ENCODE measurements around the gene BACH2.

BACH2 gene

DNA sequence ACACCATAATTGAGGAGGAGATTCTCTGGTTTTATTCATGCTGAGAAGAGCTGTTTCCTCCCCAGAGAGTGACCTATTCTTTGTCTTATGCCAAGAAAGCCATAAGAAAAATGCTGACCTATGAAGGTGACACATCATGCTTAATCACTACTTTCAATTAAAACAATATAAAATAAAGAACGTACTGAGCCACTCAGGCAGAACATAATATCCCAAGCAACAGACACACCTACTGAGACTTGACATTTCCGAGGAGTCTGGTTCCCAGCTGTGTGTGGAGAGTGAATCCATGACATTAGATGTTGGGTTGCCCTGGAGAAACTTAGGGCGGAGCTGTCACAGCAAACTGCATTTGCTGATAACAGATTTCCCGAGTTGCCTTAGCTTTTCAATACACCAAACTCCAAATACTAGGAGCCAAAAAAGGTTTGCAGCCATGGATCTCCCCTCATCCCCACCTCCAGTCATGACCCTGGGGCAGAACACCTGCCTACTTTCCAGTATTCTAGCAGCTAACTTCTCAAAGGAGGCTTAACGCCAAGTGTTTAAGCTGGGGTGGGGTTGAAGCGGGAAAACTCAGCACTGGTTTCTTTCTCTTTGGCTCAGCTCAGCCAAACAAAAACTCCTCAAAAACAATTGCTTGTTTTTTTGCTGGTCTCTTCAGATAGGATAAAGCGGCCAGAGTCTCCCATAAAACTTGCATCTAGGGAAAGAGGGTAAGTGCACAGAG is 92.2 kb downstream of the BACH2 start:
- no peak for DNase-seq

DNA sequence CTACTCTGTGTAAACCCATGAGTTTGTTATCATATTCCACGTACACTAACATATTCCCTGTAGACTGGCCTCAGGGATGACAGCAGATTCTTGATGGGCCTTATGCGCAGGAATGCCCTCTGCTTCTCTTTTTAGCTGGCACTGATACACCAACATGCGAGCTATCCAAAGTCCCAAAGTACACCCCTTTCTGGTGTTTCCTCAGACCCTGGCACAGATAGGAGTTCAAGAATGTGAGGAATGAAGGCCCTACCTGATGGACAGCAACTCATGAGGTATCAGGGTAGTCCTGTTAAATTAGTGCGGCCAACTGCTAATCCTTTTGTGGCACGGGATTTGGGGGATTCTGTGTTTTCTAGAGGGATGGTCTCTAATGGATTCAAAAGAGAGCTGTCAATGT is 93.0 kb downstream of the BACH2 start:
- no peak for DNase-seq

DNA sequence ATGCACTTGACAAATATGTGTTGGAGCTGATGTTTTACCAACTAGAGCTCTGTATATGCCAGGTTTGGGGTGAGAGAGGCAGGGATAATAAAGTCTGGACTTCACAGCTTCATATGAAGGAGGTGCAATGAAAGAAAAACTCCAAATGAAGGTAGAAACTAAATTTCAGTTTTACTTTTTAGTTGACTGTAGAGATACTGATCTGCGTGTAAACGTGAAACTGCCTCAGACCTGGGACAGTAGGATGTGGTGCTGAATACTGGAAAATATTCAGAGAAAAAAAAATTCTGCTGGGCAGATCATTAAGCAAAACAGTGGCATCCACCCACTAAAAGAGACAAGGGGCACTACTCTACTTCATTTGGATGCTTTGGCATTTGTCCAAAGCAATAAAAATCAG is 94.5 kb downstream of the BACH2 start:
- no peak for DNase-seq

DNA sequence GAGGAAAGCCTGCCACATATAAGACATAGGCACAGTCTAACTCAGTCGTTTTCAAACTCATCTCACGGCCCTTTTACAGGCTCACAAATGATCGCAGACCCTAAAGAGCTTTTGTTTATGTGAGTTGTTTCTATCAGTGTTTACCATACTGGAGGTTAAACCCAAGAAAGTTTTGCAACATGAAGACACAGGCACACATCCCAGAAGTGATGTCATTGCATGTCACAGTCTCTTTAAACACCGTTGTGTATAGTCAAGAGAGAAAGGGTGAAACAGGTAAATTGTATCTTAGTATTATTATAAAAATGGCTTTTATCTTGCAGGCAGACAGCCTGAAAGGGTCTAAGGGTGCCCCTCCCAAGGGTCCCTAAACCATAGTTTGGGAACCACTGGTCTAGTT is 96.7 kb downstream of the BACH2 start:
- DNase-seq, result no peak

DNA sequence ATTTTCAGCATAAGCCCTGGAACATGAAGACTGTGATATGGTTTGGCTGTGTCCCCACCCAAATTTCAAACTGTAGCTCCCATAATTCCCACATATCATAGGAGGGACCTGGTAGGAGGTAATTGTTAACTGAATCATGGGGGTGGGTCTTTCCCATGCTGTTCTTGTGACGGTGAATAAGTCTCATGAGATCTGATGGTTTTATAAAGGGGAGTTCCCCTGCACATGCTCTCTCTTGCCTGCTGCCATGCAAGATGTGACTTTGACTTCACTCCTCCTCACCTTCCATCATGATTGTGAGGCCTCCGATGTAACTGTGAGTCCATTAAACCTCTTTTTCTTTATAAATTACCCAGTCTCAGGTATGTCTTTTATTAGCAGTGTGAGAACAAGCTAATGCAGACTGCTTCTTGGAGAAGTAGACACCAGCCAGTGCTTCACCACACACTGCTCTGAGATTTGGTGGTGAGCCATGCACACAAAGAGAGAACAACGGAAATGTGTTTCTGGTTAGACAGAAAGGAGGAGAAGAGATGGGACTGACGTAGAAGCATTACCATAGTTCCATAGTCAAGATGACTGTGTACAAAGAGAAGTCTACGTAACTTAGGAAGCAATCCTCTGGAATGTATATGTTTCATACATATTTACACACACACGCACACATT is 97.8 kb downstream of the BACH2 start:
- DNase-seq, result no peak

DNA sequence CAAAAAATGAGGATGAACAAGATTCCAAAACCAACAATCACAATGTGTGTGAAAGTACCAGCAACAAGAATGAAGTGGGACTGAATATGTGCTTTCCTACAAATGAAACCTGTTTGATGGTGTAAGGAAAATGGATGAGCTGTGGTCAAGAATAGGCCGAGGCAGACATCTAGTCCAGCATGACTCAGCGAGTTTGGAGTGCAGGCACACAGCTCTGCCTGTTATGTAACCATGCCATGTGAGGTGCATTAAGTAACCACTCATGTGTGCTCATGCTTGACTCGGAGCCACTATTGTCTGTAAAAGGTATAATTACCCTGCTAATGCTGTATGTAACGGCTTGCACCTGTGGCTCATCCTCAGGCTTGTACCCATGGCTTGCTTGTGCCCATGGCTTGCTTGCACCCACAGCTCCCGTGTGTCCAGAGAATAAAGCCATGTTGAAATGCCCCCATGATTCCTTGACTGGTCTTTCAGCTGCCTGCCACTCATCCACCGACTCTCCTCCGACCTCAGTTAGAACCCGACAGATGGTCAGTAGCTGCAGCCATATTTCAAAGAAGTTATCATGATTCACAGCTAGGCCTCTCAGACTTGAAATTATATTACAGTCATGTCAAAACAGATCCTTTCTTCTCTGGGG is 98.7 kb downstream of the BACH2 start:
- DNase-seq, result no peak

DNA sequence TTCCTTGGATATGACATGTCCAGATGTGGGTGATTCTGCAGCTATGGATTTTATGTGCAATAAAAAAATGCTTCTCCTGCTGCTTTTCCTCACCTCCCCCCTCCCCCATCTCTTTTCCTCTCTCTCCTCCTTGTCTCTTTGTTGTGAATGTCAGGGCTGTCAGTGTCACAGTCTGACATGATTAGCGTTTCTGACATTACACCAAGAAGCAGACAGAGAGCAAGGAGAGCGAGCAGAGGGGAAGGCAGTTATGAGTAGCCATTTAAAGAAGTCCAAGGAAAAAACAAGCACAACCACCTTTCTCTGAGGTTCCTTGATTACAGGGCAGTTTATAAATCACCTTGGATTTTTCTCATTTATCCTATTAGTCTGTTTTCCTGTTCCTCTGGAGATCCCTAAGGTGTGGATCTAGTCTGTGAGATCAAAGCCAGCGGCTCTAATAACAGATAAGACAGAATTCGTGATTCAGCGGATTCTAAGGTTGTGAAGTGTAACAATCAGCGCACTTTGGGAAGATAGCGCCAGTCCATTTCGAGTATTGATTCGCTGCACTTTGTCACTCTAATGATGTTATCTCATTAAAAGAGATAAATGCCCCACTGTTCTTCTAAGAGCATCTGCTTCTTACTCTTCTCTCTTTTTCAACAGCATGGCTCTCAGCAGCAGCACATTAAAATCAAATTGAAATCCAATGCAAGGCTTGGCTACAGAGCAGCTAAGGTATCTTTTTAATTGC is 101.4 kb downstream of the BACH2 start:
- DNase-seq, result no peak

DNA sequence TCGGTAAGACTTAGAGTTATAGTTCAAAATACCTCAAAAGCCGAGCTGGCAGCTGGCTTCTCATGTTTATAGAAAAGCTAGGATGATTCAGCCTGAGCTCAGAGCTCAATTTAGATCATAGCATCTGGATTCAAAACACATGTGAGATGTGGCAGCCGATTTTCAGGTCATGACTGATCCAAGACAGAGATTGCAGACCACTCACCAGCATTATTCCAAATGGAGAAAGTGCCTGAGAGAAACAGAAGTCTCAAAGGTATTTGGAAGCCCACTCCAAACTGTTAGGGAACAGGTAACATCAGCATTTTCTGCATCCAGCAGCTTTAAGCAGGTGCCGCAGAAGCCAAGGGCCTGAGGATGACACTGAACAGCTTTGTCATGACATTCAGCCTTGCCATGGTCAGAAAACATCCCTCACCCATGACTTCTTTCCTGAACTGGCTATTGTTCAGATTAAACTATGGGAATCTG is 102.2 kb downstream of the BACH2 start:
- DNase-seq, result no peak

DNA sequence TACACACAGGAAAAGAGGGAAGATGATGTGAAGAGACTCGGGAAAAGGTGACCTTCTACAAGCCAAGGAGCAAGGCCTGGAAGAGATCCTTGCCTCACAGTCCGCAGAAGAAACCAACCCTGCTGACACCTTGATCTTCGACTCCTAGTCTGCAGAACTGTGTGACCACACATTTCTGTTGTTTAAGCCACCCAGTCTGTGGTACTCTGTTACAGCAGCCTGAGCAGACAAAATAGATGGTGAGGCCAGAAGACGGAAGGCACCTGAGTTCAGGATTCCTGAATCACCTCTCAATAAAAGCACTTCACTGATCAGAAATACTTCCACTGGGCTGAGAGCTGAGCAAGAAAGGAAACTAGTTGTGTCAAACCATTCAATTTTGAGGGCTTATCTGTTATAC is 103.3 kb downstream of the BACH2 start:
- no peak for DNase-seq

DNA sequence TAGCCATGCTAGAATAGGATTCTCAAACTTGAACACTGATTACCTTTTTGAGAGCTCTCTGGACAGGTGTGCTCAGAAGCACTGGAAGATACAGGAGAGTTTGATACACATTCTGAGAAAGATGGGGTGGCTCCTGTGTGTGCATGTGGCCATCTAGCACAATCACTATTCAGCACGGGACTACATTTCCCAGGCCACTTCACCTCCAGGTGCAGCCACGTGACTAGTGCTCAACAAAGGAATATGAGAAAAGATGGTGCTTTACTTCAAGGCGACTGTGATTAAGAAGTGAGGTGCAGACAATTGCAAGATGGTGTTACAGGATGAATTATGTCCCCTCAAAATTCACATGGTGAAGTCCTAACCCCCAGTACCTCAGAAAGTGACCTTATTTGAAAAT is 103.8 kb downstream of the BACH2 start:
- DNase-seq, result no peak

DNA sequence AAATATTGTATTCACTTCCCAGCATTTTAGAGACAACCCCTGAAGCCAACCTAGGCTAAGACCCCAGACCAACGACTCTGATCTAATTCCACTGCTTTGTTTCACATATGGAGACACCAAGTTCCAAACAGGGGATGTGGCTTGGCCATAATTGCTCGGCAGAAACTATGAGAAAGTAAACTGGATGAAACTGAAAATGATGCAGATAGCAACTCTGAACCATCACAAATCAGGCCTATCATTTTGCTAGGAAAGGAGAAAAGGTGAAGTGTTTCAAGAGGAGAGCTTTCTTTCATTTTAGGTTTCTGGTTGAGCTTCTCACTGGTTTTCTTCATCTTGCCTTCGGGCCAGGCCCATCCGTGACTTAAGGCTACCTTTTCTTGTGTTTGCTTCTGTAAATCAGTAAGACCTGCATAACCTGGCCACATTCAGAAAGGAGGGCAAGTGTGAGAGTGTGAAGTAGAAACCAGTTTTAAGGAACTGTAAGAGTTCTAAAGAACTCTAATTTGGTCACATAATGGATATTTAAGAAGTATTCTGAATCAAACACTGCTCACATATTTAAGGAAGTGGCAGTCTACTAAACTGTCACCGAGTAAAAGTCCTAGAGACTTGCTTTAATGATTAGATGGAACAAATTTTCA is 105.8 kb downstream of the BACH2 start:
- no peak for DNase-seq

DNA sequence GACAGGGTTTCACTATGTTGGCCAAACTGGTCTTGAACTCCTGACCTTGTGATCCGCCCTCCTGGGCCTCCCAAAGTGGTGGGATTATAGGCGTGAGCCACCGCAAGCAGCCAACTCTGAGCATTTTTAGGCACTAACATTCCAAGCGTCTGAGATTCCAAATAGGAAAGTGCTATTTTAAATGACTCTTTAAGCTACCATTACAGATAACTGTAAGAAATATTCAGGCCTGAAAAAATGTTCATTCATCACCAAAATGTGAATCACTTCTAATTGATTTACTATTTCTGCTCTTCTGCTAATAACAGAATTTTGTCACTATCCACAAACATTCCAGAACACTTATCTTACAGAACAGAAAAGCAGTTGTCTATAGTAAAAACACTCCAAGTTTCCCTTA is 106.5 kb downstream of the BACH2 start:
- DNase-seq, result no peak

DNA sequence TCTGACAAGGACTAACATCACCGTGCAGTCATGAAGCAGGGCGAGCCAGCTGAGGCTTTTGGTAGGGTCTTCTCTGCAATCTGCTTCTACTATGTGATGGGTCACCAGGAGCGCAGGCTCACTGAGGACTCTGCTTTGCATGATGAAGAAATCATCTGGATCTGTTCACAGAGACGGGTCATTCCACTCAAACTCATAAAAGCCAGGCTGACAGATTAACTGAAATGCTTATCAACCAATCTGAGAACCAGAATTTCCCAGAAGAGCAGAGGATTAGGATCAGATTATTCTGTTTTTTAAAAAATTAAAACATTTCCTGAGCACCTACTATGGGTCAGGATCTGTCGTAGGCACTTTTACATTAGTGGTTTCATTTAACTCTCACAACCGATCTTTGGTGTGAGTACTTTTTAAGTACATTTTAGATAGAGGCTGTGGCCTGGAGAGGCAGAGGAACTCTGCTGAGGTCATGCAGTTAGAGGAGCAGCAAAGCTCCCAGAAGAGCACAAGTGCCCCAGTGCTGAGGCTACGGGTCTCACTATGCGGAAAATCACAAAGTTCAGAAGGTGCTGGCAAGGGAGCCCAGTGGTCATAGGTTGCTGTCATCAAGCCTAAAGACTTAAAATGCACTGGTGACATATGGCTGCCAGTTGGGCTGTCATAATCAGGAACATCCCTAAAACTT is 109.1 kb downstream of the BACH2 start:
- DNase-seq, result no peak

DNA sequence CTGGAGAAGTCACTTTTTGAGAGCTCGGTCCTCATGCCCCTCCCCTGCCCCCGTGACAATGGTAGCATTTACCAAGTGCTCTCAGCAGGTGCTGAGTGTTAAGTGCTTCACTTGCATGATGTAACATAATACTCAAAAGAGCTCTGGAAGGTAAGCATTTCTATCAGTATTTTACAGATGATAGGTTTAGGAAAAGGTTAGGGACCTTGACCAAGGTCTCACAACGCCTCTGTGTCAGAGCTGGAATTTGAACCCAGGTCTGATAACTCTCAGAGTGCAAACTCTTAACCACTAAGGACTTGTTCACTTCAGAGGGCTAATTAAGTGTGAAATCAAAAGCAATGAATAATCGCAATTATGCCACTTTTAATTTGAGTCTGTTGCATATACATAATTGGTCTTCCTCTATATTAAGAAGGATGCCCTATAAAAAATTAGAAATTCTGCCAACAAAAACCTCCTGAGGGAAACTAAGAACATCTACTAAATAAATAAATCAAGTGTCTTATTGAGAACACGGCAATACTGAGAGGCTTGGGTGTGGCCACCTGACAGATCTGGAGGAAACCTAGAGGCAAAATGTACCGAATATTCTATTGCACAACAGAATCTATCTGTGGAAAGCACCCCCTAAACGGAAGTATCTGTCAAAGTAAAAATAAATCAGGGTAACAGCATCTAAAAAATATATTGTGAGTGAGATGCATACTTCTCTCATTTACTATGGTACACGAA is 109.8 kb downstream of the BACH2 start:
- DNase-seq, result no peak

DNA sequence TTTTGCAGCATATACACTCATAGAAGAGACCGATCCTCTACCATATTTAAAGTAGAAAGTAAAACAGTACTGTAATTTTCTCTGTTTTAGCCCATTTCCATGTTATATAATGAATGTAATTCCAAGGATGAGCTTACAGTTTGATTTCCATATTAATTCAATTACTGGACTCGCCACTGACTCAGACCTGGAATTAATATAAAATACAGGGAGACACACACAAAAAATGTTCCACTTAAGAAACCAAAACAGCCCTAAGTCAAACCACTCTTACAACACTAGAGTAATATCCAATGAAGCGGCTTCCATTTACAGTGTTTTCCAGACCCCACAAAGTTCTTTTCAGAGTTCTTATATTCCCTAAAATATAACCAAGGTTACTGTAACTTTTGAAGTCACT is 110.6 kb downstream of the BACH2 start:
- DNase-seq, result no peak

DNA sequence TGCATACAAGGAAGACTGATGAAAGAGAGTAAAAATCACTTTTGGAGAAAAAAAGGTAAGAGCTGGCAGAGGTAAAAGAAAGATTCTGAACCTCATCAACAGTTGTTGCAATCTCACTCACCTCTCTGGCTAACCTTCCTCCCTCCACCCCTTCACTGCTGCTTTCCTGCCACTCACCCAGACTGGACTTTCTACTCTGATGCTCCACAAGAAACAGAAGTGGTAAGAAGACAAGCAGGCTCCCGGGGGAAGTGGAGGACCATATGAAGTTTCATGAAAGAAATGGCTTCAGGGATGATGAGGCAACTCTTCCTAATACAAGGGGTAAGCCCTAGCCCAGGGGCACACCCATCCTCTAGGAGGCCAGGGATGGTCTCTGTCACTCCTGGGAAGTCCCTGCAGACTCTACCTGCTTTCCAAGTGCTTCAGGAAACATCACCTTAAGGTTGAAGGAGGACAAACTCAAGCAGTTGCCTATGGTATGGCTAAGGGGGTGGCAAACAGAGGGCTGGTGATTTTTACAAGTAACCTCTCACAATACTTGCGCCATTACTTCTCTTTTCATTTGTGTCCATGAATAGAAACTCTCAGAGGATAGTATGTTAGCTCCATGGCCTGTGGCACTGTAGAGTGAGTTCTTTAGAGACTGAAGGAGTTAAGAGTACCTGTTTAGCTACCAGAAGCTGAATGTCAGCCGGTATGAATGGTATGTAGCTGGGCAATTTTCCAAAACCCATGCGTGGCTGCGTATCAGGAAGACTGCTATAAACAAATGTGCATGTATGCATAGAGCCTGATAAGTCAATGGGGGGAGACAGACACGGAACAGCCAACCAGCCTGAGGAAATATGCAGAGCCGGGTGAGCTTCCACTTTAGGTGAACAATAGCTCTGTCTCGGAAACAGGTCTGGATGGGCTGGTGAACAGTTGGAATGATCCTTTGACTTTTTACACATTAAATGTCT is 112.0 kb downstream of the BACH2 start:
- DNase-seq, result no peak

DNA sequence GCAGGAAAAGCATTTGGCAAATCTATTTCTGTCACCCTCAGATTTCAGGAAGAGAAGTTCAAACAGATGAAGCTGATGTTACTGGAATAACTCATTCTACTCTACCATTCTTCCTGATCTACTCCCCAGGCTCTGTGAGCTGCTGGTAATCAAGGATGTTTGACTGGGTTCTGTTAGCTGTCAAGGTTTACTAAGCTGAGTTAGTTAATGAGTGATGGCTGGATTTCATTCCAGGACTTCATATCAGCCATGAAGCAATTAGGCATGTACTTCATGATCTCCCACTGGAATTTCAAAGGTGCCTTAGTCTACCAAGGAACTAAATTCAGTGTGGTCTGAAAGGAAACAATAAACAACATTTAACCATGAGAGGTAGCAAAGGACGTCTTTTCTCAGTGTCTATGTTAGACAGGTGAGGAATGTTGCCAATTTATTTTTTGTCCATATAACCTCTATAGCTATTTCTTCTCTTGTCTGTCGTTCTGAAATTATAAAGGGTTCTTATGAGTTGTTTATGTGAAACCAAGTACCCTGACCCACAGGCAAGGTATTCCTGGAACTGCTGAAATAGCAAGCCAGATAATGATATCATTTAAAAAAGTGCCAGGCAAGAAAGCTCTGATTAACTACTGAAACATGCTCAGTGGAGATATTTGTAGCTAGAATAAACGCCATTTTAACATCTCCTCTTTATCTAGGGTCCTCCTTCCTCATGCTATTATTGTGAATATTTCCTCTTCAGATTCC is 112.9 kb downstream of the BACH2 start:
- no peak for DNase-seq

DNA sequence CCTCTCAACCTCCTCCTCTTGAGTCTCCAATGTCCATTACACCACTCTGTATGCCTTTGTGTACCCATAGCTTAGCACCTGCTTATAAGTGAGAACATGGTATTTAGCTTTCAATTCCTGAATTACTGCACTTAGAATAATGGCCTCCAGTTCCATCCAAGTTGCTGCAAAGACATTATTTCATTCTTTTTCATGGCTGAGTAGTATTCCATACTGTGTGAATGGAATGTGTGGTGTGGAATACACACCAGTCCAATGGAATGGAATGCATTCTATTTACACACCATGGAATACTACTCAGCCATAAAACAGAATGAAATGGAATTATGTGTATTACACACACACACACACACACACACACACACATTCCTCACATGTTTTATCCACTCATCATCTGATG is 116.1 kb downstream of the BACH2 start:
- DNase-seq, result no peak
